H4 (cell line): Measurements from ENCODE around the gene SMAD3. TPM values are rescaled to one million over a fixed set of nuclear protein-coding genes. Genes with fewer than 3 reads are reported as not detected.
A peak's percentile ranks its signal among the peaks of the same experiment; 100 is the strongest.

ENCODE experiments used
- DNase-seq: peaks from one replicate; pipeline ENCODE4 v3.0.0-alpha.2; 2015; ENCODE audit warnings: low spot score
- total RNA-seq: library from RNA; depleted of rRNA; stranded (reverse); fragments of >200 nt; shearing (Covaris generic); gene quantifications from 2 replicates; pipeline ENCODE4 v1.2.3, GENCODE V29; 2014

The SMAD3 gene
- total RNA-seq, 1 experiment from 2014 or later = 38.5 TPM

GRCh38 chr15:67125589-67126502 lies 60.4 kb downstream of the SMAD3 start:
- peak; percentile 88 for DNase-seq

GRCh38 chr15:67126551-67127330 lies 61.3 kb downstream of the SMAD3 start:
- no peak for DNase-seq

GRCh38 chr15:67127331-67127664 lies 61.9 kb downstream of the SMAD3 start:
- DNase-seq = no peak

GRCh38 chr15:67127965-67128364 lies 62.6 kb downstream of the SMAD3 start:
- DNase-seq = peak; percentile 92

- DNase-seq = no peak
Observed at GRCh38 chr15:67130166-67130565, 64.8 kb downstream of the SMAD3 start.

GRCh38 chr15:67130673-67131601 lies 65.5 kb downstream of the SMAD3 start:
- no peak for DNase-seq

GRCh38 chr15:67132276-67132675 lies 66.9 kb downstream of the SMAD3 start:
- DNase-seq = no peak

- no peak for DNase-seq
Observed at GRCh38 chr15:67133026-67133425, 67.6 kb downstream of the SMAD3 start.

GRCh38 chr15:67133738-67134066 lies 68.3 kb downstream of the SMAD3 start:
- DNase-seq = no peak

GRCh38 chr15:67134067-67134838 lies 68.9 kb downstream of the SMAD3 start:
- peak; percentile 67 for DNase-seq

GRCh38 chr15:67134871-67135492 lies 69.6 kb downstream of the SMAD3 start:
- DNase-seq = no peak

GRCh38 chr15:67135494-67135893 lies 70.1 kb downstream of the SMAD3 start:
- DNase-seq = peak; percentile 78

GRCh38 chr15:67136802-67137201 lies 71.4 kb downstream of the SMAD3 start:
- no peak for DNase-seq

GRCh38 chr15:67137319-67137718 lies 71.9 kb downstream of the SMAD3 start:
- DNase-seq = no peak

- no peak for DNase-seq
Observed at GRCh38 chr15:67137951-67138848, 72.8 kb downstream of the SMAD3 start.

- DNase-seq = no peak
Observed at GRCh38 chr15:67138891-67139855, 73.8 kb downstream of the SMAD3 start.

- no peak for DNase-seq
Observed at GRCh38 chr15:67140078-67140833, 74.9 kb downstream of the SMAD3 start.
